ENCODE measurements around the gene MCM9.

The MCM9 gene

DNA sequence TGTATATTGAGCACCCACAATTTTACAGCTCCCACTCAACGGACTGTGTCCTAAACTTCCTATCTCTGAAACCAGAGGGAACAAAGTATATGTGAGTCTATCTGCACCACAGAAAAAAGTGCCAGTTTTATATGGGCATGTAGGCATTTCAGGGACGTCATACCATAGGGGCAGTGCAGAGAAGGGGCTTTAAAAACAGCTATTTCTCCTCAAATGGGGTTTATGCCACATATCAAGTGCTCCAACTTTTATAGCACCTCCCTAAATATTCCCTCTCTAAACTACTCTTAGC is 69.9 kb downstream of the MCM9 start:
- DNase-seq (ENCODE audit: low spot score), result no peak

DNA sequence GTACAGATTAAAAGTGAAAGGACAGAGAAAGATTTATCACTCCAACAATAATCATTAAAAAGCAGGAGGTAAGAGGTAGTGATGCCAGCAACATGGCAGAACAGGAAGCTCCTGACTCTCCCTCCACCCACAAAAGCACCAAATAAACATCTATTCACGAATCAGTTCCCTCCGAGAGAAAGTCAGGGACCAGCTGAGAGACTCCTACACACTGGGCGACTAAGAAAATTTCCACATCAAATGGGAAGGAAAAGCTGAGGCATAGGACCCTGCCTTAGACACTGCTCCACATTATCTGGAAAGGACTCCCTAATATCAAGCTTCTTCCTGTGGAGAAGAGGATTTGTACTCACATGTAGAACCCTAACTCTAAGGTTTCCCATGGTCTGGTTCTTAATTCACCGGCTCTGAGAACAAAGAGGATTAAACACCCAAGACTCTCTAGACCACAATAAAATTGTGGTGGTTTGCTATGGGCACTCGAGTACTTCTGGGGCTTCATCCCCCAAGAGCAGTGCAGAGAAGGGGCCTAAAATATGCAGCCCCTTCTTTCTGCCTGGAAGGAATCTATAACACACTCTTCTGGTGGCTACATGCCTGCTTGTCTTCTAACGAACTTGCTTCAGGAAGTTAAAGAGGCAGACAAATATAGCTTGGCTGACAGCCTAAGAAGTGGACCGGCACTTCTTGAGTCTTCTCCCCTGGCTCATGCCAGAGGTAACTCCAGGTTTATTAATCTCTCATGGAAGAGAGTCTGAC is 70.4 kb downstream of the MCM9 start:
- no peak for DNase-seq (ENCODE audit: low spot score)

DNA sequence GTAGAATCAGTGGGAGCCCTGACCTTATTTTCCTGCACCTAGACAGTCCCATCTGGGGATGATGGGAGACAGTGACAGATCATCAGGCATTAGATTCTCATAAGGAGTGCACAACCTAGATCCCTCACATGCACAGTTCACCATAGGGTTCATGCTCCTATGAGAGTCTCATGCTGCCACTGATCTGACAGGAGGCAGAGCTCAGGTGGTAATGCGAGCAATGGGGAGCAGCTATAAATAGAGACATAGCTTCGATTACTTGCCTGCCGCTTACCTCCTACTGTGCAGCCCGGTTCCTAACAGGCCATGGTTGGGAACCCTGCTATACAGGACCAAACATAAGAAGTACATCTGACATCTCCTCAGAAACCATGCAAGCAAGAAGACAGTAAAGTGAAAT is 72.5 kb downstream of the MCM9 start:
- DNase-seq (ENCODE audit: low spot score), result no peak

DNA sequence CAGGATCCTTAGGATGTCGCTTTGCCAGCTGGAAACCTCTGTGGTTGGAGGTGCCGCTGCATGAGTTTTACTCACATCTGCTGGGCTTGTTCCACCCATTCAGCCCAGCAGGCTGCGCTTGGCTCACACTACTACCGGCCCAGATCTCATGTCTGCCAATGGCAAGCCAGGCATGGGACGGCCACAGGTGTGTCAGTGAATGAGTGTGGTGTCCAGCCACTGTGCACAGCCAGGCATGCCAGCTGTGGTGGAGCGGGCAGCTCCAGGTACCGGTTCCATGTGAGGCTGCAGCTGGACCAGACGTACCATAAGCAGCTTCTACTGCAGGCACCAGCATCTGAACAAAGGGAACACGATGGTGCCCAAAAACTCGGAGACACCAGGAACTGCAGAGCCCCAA is 74.1 kb downstream of the MCM9 start:
- no peak for DNase-seq (ENCODE audit: low spot score)

DNA sequence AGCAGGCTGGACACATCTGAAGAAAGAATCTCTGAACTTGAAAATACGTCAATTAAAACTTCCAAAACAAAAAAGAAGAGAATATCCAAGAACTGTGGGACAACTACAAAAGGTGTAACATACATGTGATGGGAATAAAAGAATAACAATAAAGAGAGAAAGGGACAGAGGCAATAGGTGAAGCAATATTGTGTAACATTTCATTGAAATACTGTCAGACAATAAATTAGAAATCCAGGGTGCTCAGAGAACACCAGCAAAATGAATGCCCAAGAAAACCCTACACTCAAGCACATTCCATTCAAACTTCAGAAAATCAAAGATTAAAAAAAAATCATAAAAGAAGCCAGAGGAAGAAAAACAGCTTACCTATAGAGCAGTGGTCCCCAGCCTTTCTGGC is 74.6 kb downstream of the MCM9 start:
- DNase-seq (ENCODE audit: low spot score), result no peak

DNA sequence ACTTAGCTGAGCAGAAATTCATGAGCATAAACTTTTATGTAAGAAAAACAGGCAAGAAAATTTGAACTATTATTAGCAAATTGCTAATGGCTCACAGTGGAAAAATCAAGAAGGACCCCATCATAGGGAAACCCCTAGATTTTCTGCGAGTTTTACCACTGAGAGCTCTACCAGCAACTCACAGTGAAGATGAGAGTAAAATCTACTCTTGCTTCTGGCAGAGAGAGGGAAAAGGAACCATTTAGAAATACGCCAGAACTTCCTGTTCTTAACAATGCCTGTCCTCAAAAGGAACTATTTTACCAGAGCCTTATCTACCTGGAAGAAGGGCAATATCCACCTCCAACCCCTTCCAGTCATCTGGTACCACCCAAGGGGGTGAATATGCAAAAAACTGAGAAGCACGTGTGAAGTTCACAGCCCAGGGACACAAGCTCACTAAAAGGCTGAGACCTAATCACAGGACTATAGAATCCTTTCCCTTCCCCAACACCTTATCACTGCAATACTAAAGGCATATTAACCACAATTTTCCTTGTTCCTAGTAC is 75.4 kb downstream of the MCM9 start:
- DNase-seq (ENCODE audit: low spot score), result no peak

DNA sequence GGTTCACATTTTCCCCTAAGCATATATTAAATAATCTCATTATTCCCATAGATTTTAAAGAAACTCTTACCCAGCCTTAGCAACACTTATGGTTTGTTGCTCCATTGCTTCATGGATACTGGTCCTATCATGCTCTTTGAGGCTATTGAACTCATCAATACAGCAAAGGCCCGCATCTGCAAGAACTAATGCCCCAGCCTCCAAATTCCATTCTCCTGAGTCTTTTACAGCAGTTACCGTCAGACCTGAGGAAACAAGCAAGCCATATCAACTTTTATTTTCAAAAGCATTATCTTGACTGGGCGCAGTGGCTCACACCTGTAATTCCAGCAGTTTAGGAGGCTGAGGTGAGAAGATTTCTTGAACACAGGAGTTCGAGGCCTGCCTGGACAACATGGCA is 78.7 kb downstream of the MCM9 start:
- no peak for DNase-seq (ENCODE audit: low spot score)

DNA sequence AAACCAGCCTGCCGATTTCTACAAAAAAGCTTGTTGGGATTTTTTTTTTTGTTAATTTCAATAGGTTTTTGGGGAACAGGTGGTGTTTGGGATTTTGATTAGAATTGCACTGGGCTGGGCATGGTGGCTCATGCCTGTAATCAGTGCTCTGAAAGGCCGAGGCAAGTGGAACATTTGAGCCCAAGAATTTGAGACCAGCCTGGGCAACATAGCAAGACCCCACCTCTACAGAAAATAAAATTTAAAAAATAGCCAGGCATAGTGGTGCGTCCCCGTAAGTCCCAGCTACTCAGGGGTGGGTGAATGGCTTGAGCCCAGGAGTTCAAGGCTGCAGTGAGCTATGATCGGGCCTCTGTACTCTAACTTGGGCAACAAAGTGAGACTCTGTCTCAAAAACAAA is 81.6 kb downstream of the MCM9 start:
- no peak for DNase-seq (ENCODE audit: low spot score)

DNA sequence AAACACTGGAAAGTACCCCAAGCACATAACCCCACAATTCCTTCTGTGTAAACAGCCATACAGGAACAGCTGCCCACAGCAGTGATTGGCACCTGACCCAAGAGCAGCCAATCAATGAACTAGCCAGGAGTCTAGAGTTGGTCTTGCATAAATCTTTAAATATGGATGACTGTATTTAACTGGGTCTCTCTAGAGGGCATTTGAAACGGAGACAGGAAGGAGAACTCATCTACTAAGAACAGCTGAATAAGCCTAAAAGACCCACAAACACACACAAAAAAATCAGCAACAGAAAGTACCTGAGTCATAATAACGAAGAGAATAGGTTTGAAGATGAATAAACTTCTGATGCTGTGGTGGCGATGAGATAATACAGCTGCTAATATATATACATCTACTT is 90.0 kb downstream of the MCM9 start:
- no peak for DNase-seq (ENCODE audit: low spot score)

DNA sequence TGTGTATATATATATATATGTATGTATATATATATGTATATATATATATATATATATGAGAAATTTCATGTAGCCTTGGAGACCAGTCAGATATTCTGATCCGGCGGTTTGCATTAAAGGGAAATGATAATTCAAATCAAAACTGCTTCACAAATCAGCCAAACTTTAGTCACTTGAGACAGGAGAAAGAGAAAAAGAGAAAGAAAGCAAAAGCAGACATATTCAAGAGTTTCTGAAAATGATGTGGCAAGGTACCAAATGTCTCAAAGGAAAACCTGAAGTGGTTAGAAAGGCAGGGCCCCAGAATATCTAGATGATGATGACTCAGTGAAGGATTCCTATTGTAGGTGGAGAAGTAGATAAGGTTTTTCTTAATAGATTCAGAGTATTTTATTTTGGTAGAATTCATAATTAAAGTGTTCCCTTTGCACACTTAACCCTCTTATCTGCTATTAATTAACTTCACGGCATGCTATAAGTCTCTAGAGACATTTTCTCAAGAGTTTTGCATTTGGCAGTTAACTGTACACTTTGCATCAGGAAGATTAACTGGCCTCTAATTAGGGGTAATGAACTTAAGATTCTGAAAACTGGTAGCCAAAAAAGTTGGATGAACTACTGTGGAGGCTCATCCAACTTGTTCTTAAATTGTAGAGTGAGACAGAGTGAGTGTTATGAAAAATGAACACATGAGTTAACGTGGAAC is 91.1 kb downstream of the MCM9 start:
- no peak for DNase-seq (ENCODE audit: low spot score)

DNA sequence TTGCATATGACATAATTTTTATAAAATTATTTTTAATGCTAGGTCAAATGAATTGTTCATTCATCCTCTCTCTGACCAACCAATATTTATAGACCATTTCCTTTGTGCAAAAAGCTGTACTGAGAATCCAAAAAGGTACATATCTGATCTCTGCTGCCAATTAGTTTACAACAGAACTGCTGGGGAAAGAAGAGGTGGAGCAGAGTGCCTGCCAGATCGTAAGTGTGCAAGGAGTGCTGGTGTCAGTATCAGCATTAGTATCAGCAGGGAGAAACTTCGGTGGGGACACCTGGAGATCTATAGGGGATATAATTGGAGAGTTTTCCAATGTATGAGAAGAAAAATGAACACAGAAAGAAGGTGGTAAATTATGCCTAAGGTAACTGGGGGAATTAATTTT is 104.3 kb downstream of the MCM9 start:
- DNase-seq (ENCODE audit: low spot score), result peak; percentile 10

DNA sequence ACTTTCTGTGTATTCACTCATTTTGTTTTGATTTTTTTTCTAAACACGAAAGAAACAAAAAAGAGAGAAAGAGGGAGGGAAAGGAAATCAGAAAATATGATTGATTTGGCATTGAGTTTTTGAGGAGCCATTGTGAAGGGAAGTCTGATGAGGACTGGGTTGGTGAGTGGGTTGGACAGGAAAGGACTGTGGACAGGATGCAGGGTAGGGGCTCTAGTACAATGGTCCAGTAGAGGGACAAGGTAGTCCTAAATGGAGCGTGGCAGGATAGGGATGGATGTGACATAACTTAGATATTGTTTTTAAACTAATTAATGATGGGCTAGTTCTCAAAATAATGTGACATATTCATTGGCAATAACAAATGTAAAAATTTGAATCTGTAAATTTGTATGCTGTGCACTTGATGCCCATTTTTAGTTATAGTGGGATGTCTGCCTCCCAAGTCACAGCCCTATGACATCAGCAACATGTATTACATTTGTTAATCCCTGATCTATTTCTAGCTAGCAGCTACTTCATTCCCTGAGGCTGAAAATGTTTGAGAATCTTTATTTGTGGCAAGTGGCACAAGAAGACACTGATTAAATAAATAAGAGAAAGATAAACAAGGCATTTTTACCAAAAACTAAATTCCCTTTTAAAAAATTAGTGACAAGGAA is 105.0 kb downstream of the MCM9 start:
- DNase-seq (ENCODE audit: low spot score), result no peak

DNA sequence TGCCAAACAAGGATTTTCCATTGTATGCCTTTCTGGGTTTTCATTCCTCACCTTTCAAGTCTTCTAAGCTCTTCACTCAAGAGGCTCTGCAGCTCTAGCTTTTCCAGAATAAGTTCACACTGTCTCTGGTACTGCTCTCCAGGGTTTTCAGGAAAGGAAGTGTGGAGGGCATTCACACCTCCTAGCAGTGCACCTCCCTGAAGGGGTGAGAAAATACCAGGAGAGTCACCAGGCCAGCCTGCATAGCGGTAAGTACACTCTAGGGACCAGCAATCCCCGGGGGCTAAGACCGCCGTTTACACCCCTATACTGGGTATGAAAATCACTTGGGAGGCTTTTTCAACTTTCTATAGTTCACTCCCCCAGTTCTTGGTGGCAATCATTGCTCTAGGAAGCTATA is 108.9 kb downstream of the MCM9 start:
- no peak for DNase-seq (ENCODE audit: low spot score)

DNA sequence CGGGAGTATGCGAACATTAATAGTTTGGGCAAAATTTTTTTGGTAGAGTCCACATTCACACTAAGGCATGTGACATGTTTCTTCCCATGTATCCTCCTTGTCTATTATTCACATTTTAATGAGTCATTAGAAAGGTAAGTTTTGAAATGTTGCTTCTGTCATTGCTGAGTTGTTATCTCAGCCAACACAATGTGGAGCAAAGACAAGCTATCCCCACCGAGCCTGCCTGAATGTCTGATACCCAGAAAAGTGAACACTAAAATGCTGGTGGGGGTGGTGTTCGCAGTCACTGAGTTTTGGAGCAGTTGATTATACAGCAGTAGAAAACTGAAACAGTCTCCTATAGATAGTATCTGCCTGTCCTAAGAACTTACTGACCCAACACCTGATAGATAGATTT is 109.3 kb downstream of the MCM9 start:
- DNase-seq (ENCODE audit: low spot score), result no peak

DNA sequence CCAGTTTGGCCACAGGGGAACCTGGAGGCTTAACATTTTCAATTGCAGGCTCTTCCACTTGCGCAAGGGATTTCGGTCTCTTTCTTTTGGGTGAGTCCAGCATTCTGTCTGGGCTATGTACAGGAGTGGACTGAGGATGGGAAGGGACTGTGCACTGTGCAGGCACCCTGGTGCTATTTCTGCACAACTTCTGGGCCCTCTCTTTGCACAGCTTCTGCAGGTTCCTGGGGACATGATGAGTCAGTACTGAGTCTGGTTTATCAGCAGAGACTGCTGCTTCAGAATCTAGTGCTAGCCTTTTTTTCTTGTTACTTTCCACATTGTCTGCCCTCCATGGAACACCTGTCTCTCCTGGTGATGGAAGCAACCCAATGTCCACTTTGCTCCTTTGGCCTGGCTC is 119.5 kb downstream of the MCM9 start:
- DNase-seq (ENCODE audit: low spot score), result no peak

DNA sequence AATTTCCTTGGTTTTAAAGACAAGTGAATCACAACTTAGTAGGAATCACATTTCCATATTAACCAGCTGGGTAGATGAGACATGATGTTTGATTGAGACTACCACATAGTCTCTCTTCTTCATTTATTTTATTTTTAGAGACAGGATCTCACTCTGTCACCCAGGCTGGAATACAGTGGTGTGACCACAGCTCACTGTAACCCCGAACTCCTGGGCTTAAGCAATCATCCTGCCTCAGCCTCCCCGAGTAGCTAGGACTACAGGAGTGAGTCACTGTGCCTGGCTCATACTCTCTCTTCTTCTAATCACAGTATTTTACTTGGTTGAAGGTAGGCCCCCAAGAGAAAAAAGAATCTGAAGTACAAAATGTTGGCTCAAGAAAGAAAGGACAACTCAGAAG is 121.2 kb downstream of the MCM9 start:
- DNase-seq (ENCODE audit: low spot score), result no peak

DNA sequence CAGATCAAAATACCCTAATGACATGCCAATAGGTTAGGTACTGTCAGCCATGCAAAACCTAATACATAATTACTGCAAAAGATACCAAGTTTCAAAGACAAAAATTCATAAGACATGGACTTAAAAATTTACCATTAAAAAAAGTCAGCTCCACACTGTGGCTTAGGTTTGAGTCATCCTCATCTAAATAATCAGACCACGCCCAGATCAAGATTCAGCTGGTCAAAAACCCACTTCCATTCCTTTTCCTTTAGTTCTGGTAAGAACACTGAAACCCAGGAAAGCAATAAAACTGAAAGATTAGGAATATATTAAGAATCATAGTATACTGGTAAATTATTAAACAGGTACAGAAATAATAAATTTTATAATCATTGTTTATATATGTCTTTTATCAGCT is 122.0 kb downstream of the MCM9 start:
- no peak for DNase-seq (ENCODE audit: low spot score)

DNA sequence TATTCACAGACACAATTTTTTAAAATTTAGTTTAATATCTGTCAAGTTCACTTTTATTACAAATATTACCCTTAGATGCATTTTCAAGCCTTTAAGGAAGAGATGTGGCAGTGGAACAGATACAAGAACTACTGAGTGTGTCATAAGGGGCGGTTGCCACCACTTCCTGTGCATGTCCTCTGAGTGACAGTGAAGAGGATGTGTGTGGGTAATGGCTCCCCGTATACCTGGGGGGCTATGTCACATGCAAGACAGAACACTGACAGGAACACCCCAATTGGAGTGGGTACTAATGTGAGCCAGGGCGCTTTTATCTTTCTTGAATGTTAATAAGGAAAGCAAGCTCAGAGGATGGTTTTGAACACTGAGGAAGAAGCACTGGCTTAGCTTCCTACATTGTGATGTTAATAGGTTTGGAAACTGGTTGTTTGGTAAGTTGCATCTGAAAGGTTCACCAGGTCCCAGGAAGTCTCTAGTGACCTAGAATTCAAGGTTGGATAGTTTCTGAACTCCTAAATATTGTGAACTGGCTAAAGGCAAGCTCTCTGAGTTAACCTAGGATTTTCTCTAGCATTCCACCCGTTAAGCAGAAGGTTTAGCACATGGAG is 124.4 kb downstream of the MCM9 start:
- DNase-seq (ENCODE audit: low spot score), result no peak

DNA sequence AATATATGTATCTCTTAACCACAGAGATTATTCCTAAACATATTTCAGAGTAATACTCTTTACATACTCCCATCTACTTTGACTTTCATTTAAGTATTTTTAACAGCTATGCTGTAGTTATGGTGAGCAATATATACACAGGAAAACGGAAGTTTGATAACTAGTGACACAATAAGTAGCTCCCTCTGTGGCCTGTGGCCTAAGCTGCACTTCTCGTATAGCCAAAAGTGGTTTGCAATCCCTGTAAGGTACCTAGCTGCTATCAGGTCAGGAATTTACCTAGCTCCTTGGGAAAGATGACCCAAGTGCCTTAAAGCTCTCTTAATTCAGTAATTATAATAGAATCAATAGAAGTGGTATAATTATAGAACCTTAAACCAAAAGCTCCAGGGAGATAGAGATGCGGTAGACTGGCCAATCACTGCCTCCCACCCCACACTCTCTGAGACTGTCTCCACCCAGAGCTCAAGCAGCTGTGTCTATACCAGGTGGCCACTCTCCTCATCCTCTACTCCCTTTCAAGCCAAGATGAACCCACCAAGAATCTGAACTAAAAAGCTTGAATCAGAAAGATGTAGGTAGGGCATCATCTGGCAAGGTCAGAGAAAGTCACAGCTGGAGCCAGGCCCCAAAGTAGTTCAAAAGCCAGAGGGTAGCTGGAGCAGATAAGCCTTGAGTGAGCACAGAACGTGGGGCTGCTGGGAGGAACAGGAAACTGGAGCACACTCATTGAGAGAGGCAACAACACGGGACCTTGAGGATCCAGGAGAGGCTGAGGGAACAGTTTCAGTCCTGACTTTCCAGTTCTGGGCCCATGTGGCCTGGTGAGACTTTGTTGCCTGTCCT is 125.9 kb downstream of the MCM9 start:
- DNase-seq (ENCODE audit: low spot score), result no peak

DNA sequence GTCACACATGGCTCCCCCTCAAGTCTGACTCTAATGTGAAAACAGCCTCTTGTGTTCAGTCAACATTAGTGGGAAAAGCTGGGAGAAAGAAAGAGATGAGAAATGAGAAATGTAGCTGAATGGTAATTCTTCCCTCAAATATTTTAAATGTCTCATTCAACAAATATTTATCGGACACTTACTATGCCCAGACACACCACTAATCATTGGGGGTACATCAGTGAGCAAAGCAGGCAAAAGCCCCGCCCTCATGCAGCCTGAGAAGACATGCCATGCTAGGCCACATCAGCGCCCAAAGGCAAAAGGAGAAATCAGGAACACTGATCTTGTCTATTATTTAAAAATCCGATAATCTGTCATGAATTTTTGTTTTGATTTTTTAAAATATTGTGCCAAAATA is 130.9 kb downstream of the MCM9 start:
- DNase-seq (ENCODE audit: low spot score), result no peak

DNA sequence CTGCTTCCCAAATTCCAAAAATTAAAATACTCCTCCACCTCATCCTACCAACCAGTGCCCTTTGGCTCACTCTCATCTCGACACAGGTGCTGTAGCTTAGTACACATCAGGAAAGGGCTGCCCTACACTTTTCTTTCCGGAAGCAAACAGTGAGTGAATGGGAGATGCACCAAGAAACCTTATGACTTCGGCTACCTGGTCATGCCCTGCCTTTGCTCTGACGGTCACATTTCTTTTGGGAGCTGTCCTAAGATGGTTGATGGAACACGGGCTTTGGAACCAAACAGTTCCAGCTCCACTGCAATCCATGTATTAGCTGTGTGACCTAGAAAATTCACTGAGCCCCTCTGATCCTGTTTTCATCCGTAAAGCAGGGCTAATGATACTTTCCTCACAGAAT is 133.7 kb downstream of the MCM9 start:
- DNase-seq (ENCODE audit: low spot score), result no peak
